ENCODE data around the gene CFL2. TPM values are rescaled to one million over a fixed set of nuclear protein-coding genes. Genes with fewer than 3 reads are reported as not detected.

Gene CFL2
- total RNA-seq, 1 experiment from 2014 or later, result 13.9 TPM

- Histone ChIP-seq H3K27ac (ENCODE audit: insufficient read length, low read depth, low read length) (no peak overlapping the region), H3K14ac (ENCODE audit: insufficient read depth, low read length) (no peak overlapping the region), H3K9ac (ENCODE audit: extremely low read depth, insufficient read length, low read length) (no peak overlapping the region), H3K79me2 (ENCODE audit: insufficient read depth, low read length) (no peaks in the 10 kb centered on the region), H3K27me3 (ENCODE audit: insufficient read depth, low read length) (no peaks in the 10 kb centered on the region), H2BK120ac (ENCODE audit: low read depth, low read length, poor library complexity, severe bottlenecking) (no peak overlapping the region), H2BK12ac (ENCODE audit: insufficient read length, low read depth, low read length) (no peak overlapping the region), H2AFZ (ENCODE audit: low read length) (no peak overlapping the region), H3K79me1 (ENCODE audit: insufficient read depth, low read depth, low read length, poor library complexity, severe bottlenecking) (no peaks in the 10 kb centered on the region), H2AK5ac (ENCODE audit: insufficient read length, low read length) (no peak overlapping the region), H4K5ac (ENCODE audit: insufficient read length, low read depth, low read length) (no peak overlapping the region), H3K56ac (ENCODE audit: insufficient read length, low read depth, low read length) (no peak overlapping the region), H3T11ph (ENCODE audit: low read length) (no peak overlapping the region), H4K8ac (replicated peaks; ENCODE audit: insufficient read length, low read depth, low read length) (no peak overlapping the region), H3K4ac (ENCODE audit: low read depth, low read length) (no peak overlapping the region), H2BK15ac (ENCODE audit: low read depth, low read length) (no peak overlapping the region), H3K4me2 (ENCODE audit: insufficient read depth, insufficient read length, low read length) (no peak overlapping the region), H4K91ac (ENCODE audit: insufficient read length, low read depth, low read length) (no peak overlapping the region), H3K23me2 (ENCODE audit: insufficient read length, low read depth, low read length, poor library complexity, severe bottlenecking) (no peaks in the 10 kb centered on the region), H3K4me1 (ENCODE audit: insufficient read depth, low read length) (no peaks in the 10 kb centered on the region), H3K23ac (ENCODE audit: insufficient read length, low read depth, low read length) (no peak overlapping the region), H4K20me1 (ENCODE audit: control insufficient read depth, insufficient read depth, insufficient read length) (no peaks in the 10 kb centered on the region), H2BK20ac (ENCODE audit: low read depth, low read length, poor library complexity, severe bottlenecking) (no peak overlapping the region), H2BK5ac (ENCODE audit: insufficient read length, low read length) (no peak overlapping the region), H3K9me3 (ENCODE audit: control insufficient read depth, low read depth, low read length) (no peaks in the 10 kb centered on the region), H3K18ac (ENCODE audit: insufficient read length, low read depth, low read length) (no peak overlapping the region)
- Mint-ChIP-seq H3K4me1 (peaks cover 7% of the 10 kb centered on the region in 2 experiments), H3K4me3 (no peak overlapping the region), H3K36me3 (ENCODE audit: insufficient read depth in 1 of 3, low read depth in 3 of 3) (no peaks in the 10 kb centered on the region), H3K27me3 (ENCODE audit: low read depth) (no peaks in the 10 kb centered on the region; the same call in 1 of the 2 replicates), H3K9me3 (no peaks in the 10 kb centered on the region), H3K27ac (no peak overlapping the region)
- no peak for TF ChIP-seq CTCF (conservative IDR thresholded peaks at IDR 0.05)
- no peak for DNase-seq
- 100% methylated on average over 1 of the region's 2 CpGs for WGBS (ENCODE audit: extremely low coverage, insufficient read length, low lambda C conversion rate)
These were observed 6.7 kb upstream of the CFL2 start for GRCh38 chr14:34721129-34721528.

Measured in H9 (cell line).